SKM-1 treated with dmso at 0.1 percent for 144 hours (cell line): ENCODE results near the gene LRRC4B.

Experiments
- DNase-seq: peaks from one replicate; lab custom pipeline; 2025; ENCODE audit not compliant: unreplicated experiment; lab: John Stamatoyannopoulos, UW

Gene LRRC4B

GRCh38 chr19:50553134-50553703, 15.0 kb downstream of the LRRC4B start:
- no peak for DNase-seq

GRCh38 chr19:50552540-50552939, 15.7 kb downstream of the LRRC4B start:
- no peak for DNase-seq

- no peak for DNase-seq
Measured at GRCh38 chr19:50551715-50552187, 16.5 kb downstream of the LRRC4B start.

- no peak for DNase-seq
Measured at GRCh38 chr19:50551034-50551714, 17.1 kb downstream of the LRRC4B start.

GRCh38 chr19:50550594-50550966, 17.7 kb downstream of the LRRC4B start:
- DNase-seq: no peak

GRCh38 chr19:50549927-50550593, 18.2 kb downstream of the LRRC4B start:
- DNase-seq: no peak

GRCh38 chr19:50549059-50549926, 18.9 kb downstream of the LRRC4B start:
- no peak for DNase-seq

GRCh38 chr19:50548191-50549058, 19.8 kb downstream of the LRRC4B start:
- DNase-seq: no peak

- DNase-seq: no peak
Measured at GRCh38 chr19:50547385-50548190, 20.6 kb downstream of the LRRC4B start.

- no peak for DNase-seq
Measured at GRCh38 chr19:50546527-50547221, 21.6 kb downstream of the LRRC4B start.

- DNase-seq: no peak
Measured at GRCh38 chr19:50542943-50543342, 25.3 kb downstream of the LRRC4B start.

- DNase-seq: peak; percentile 36
Measured at GRCh38 chr19:50537769-50538230, 30.4 kb downstream of the LRRC4B start.

- DNase-seq: no peak
Measured at GRCh38 chr19:50537306-50537685, 30.9 kb downstream of the LRRC4B start.

GRCh38 chr19:50536662-50537305, 31.5 kb downstream of the LRRC4B start:
- DNase-seq: no peak

GRCh38 chr19:50535672-50536187, 32.5 kb downstream of the LRRC4B start:
- DNase-seq: no peak

GRCh38 chr19:50534478-50534877, 33.8 kb downstream of the LRRC4B start:
- no peak for DNase-seq

GRCh38 chr19:50532952-50533351, 35.3 kb downstream of the LRRC4B start:
- no peak for DNase-seq

GRCh38 chr19:50531171-50531612, 37.0 kb downstream of the LRRC4B start:
- no peak for DNase-seq
